ENCODE data around the gene SYTL5. TPM values are rescaled to one million over a fixed set of nuclear protein-coding genes. Genes with fewer than 3 reads are reported as not detected.

The SYTL5 gene
- total and polyA plus RNA-seq, 4 donors, result 0.09 to 2.8 (median 1.0) TPM

DNA sequence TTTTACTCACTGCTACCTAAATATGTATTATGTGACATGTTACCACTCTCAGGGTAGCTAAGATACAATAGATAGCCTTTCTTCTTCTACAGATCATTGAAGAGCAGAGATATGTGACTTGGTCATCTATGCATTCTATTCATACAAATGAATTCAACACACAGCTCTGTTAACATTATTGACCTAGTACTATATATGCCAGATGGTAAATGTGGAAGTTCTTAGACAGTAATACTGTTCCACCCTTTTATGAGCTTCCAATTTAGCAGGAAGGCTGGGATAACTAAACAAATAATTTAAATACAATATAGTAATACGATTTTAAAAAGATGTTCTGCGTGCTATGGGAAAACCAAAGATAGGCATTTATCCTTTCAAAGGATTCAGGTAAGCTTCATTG, 76.0 kb downstream of the SYTL5 start:
- TF ChIP-seq REST (IDR thresholded peaks at IDR 0.05) (no peak), FOXA2 (IDR thresholded peaks at IDR 0.05) (no peak), RXRA (IDR thresholded peaks at IDR 0.05) (no peak), EGR1 (IDR thresholded peaks at IDR 0.05; ENCODE audit: low read depth in 2 of 2) (no peak), ATF3 (IDR thresholded peaks at IDR 0.05) (no peak), GABPA (IDR thresholded peaks at IDR 0.05 in 1 of 2, conservative IDR thresholded peaks at IDR 0.05 in 1 of 2) (no peak), CTCF (IDR thresholded peaks at IDR 0.05; ENCODE audit: low read depth, low read length, missing input control) (no peak)
- H3K27me3 ChIP-seq (ENCODE audit: control insufficient read depth in 4 of 4, insufficient read depth in 4 of 4, low read length in 3 of 4), result peaks cover 0 to 4% (median 0%) of the 10 kb centered on the region in 4 donors
- no peaks in the 10 kb centered on the region for H3K9me3 ChIP-seq (ENCODE audit: control insufficient read depth in 4 of 4, low read length in 3 of 4)
- H3K9ac ChIP-seq (ENCODE audit: low read depth in 1 of 2, low read length in 2 of 2), result no peak overlapping the region
- H3K4me1 ChIP-seq (ENCODE audit: control insufficient read depth in 4 of 4, insufficient read depth in 4 of 4, low read length in 3 of 4), result no peaks in the 10 kb centered on the region
- 93% methylated on average over 2 of the region's 2 CpGs for WGBS
- H3K27ac ChIP-seq (ENCODE audit: low read depth in 1 of 2, low read length in 2 of 2), result no peak overlapping the region
- no peak for DNase-seq (ENCODE audit: low spot score)
- no peak overlapping the region for H3K4me3 ChIP-seq (ENCODE audit: low read depth in 1 of 3, low read length in 3 of 3)
- no peaks in the 10 kb centered on the region for H3K36me3 ChIP-seq (ENCODE audit: control insufficient read depth in 4 of 4, insufficient read depth in 3 of 4, low read depth in 1 of 4, low read length in 3 of 4)

GRCh38 chrX:38085813-38086212, 79.5 kb downstream of the SYTL5 start:
- H3K27me3 ChIP-seq (ENCODE audit: control insufficient read depth in 4 of 4, insufficient read depth in 4 of 4, low read length in 3 of 4), result peaks cover 0 to 4% (median 0%) of the 10 kb centered on the region in 4 donors
- DNase-seq (ENCODE audit: low spot score), result no peak
- H3K4me3 ChIP-seq (ENCODE audit: low read depth in 1 of 3, low read length in 3 of 3), result no peak overlapping the region
- no peaks in the 10 kb centered on the region for H3K36me3 ChIP-seq (ENCODE audit: control insufficient read depth in 4 of 4, insufficient read depth in 3 of 4, low read depth in 1 of 4, low read length in 3 of 4)
- peaks cover 0 to 4% (median 0%) of the 10 kb centered on the region in 4 donors for H3K4me1 ChIP-seq (ENCODE audit: control insufficient read depth in 4 of 4, insufficient read depth in 4 of 4, low read length in 3 of 4)
- H3K27ac ChIP-seq (ENCODE audit: low read depth in 1 of 2, low read length in 2 of 2), result no peak overlapping the region
- H3K9ac ChIP-seq (ENCODE audit: low read depth in 1 of 2, low read length in 2 of 2), result no peak overlapping the region
- 84% methylated on average over 4 of the region's 4 CpGs for WGBS
- TF ChIP-seq HNF4G (IDR thresholded peaks at IDR 0.05), result no peak
- no peak for TF ChIP-seq FOXA2 (IDR thresholded peaks at IDR 0.05)
- no peaks in the 10 kb centered on the region for H3K9me3 ChIP-seq (ENCODE audit: control insufficient read depth in 4 of 4, low read length in 3 of 4)

- Histone ChIP-seq H3K4me1 (ENCODE audit: control insufficient read depth in 4 of 4, insufficient read depth in 4 of 4, low read length in 3 of 4) (peaks cover 0 to 4% (median 0%) of the 10 kb centered on the region in 4 donors), H3K4me3 (ENCODE audit: low read depth in 1 of 3, low read length in 3 of 3) (no peak overlapping the region), H3K27ac (ENCODE audit: low read depth in 1 of 2, low read length in 2 of 2) (no peak overlapping the region), H3K36me3 (ENCODE audit: control insufficient read depth in 4 of 4, insufficient read depth in 3 of 4, low read depth in 1 of 4, low read length in 3 of 4) (no peaks in the 10 kb centered on the region), H3K9ac (ENCODE audit: low read depth in 1 of 2, low read length in 2 of 2) (no peak overlapping the region), H3K9me3 (ENCODE audit: control insufficient read depth in 4 of 4, low read length in 3 of 4) (no peaks in the 10 kb centered on the region), H3K27me3 (ENCODE audit: control insufficient read depth in 4 of 4, insufficient read depth in 4 of 4, low read length in 3 of 4) (peaks cover 0 to 4% (median 0%) of the 10 kb centered on the region in 4 donors)
- DNase-seq (ENCODE audit: low spot score), result no peak
- 91% methylated on average over 4 of the region's 4 CpGs for WGBS
- TF ChIP-seq CTCF (IDR thresholded peaks at IDR 0.05; ENCODE audit: low read depth, low read length, missing input control) (no peak), ATF3 (IDR thresholded peaks at IDR 0.05) (no peak), REST (IDR thresholded peaks at IDR 0.05) (no peak), RAD21 (IDR thresholded peaks at IDR 0.05) (no peak), FOXA1 (IDR thresholded peaks at IDR 0.05) (no peak), JUND (IDR thresholded peaks at IDR 0.05) (no peak), GABPA (IDR thresholded peaks at IDR 0.05 in 1 of 2, conservative IDR thresholded peaks at IDR 0.05 in 1 of 2) (no peak), FOXA2 (IDR thresholded peaks at IDR 0.05) (no peak)
Measured at GRCh38 chrX:38086451-38087215, 80.3 kb downstream of the SYTL5 start.

Measured in liver (tissue), 9 donors.